GM21723 (cell line): Measurements from ENCODE around the gene EMX2.

Source experiments
- ATAC-seq: cut with Tn5 transposase; IDR thresholded peaks from one replicate; pipeline ENCODE4 v1.9.1; 2021; ENCODE audit warnings: mild to moderate bottlenecking, moderate library complexity; ENCODE audit not compliant: unreplicated experiment

Gene EMX2

GRCh38 chr10:117531371-117532002 lies 11.1 kb upstream of the EMX2 start:
- ATAC-seq: no peak

- no peak for ATAC-seq
These were observed 10.6 kb upstream of the EMX2 start for GRCh38 chr10:117532003-117532385.

GRCh38 chr10:117532451-117533107 lies 10.0 kb upstream of the EMX2 start:
- no peak for ATAC-seq

GRCh38 chr10:117533507-117534281 lies 8.9 kb upstream of the EMX2 start:
- no peak for ATAC-seq

- no peak for ATAC-seq
These were observed 7.9 kb upstream of the EMX2 start for GRCh38 chr10:117534321-117535297.

GRCh38 chr10:117535298-117536071 lies 7.1 kb upstream of the EMX2 start:
- no peak for ATAC-seq

GRCh38 chr10:117536072-117536865 lies 6.3 kb upstream of the EMX2 start:
- no peak for ATAC-seq

- ATAC-seq: no peak
These were observed 5.6 kb upstream of the EMX2 start for GRCh38 chr10:117536866-117537435.

GRCh38 chr10:117537436-117537903 lies 5.1 kb upstream of the EMX2 start:
- no peak for ATAC-seq

GRCh38 chr10:117537904-117538524 lies 4.5 kb upstream of the EMX2 start:
- no peak for ATAC-seq

GRCh38 chr10:117539361-117539773 lies 3.2 kb upstream of the EMX2 start:
- no peak for ATAC-seq

- no peak for ATAC-seq
These were observed 2.5 kb upstream of the EMX2 start for GRCh38 chr10:117539903-117540639.

- ATAC-seq: no peak
These were observed 1.7 kb upstream of the EMX2 start for GRCh38 chr10:117540640-117541404.

- no peak for ATAC-seq
These were observed 1.1 kb upstream of the EMX2 start for GRCh38 chr10:117541405-117541908.

- ATAC-seq: no peak
These were observed 439 bp upstream of the EMX2 start for GRCh38 chr10:117541909-117542705.
